ENCODE data around the gene CXCR5.

- TF ChIP-seq CTCF (IDR thresholded peaks at IDR 0.05), result no peak
- no peak for TF ChIP-seq POLR2A (IDR thresholded peaks at IDR 0.05)
Observed at GRCh38 chr11:118929501-118930093, 45.9 kb downstream of the CXCR5 start.
